HEK293 (cell line): Measurements from ENCODE around the gene RSBN1L.

ENCODE experiments used
- CTCF ChIA-PET: fragments of 350-600 bp; formaldehyde crosslinking; extraction: SDS; loops from one replicate; lab custom pipeline; 2021; ENCODE audit warnings: antibody characterized with exemption; lab: Yijun Ruan, JAX
- POLR2A ChIA-PET: fragments of 300-600 bp; formaldehyde crosslinking; extraction: SDS; loops from one replicate; lab custom pipeline; 2020; ENCODE audit warnings: antibody characterized with exemption, inconsistent platforms; lab: Yijun Ruan, JAX
- H3K27ac ChIP-seq: fragments of 200-500 bp; sonication (Bioruptor generic); 2 replicates; pipeline ENCODE4 v1.5.1; 2014; ENCODE audit warnings: low read depth, low read length, control low read depth, inconsistent platforms; ENCODE audit errors: extremely low read depth
- H3K36me3 ChIP-seq, 2 experiments: fragments of 200-500 bp in 1 of 2; sonication (Bioruptor generic) in 1 of 2; 1 replicate in 1 of 2; 2 replicates in 1 of 2; pipeline ENCODE4 v1.5.1; 2014 to 2017; ENCODE audit warnings: inconsistent platforms in 2 of 2, low read length in 2 of 2; ENCODE audit not compliant: control insufficient read depth in 2 of 2, insufficient read depth in 1 of 2
- H3K4me1 ChIP-seq: fragments of 200-500 bp; sonication (Bioruptor generic); 2 replicates; pipeline ENCODE4 v1.5.1; 2014; ENCODE audit warnings: mild to moderate bottlenecking, low read length, inconsistent platforms; ENCODE audit not compliant: control insufficient read depth, insufficient read depth
- H3K4me3 ChIP-seq: 2 replicates; pipeline ENCODE4 v1.5.1; 2011; ENCODE audit warnings: low read depth, mild to moderate bottlenecking, control low read depth, low read length, moderate library complexity
- H3K9me3 ChIP-seq: fragments of 200-500 bp; sonication (Bioruptor generic); 2 replicates; pipeline ENCODE4 v1.5.1; 2014; ENCODE audit warnings: low read depth, low read length, inconsistent platforms; ENCODE audit not compliant: control insufficient read depth, insufficient read depth
- PRDM1 ChIP-seq: fragments of 450-650 bp; formaldehyde crosslinking; IDR thresholded peaks from 2 replicates; pipeline ENCODE4; 2016; ENCODE audit warnings: missing biosample characterization, missing genetic modification characterization
- SP3 ChIP-seq: fragments of 450-650 bp; formaldehyde crosslinking; IDR thresholded peaks from 2 replicates; pipeline ENCODE4 v1.5.1; 2016; ENCODE audit warnings: missing biosample characterization, missing genetic modification characterization
- YY2 ChIP-seq: fragments of 450-650 bp; formaldehyde crosslinking; IDR thresholded peaks from 2 replicates; pipeline ENCODE4 v1.5.1; 2016; ENCODE audit warnings: missing biosample characterization, missing genetic modification characterization
- ZFP69B ChIP-seq: fragments of 450-650 bp; formaldehyde crosslinking; IDR thresholded peaks from 2 replicates; pipeline ENCODE4 v1.5.1; 2016; ENCODE audit warnings: missing biosample characterization, missing genetic modification characterization
- ZNF112 ChIP-seq: fragments of 450-650 bp; formaldehyde crosslinking; IDR thresholded peaks from 2 replicates; pipeline ENCODE4 v1.5.0; 2017; ENCODE audit warnings: missing biosample characterization, missing genetic modification characterization
- ZNF132 ChIP-seq: fragments of 450-650 bp; formaldehyde crosslinking; IDR thresholded peaks from 2 replicates; pipeline ENCODE4 v1.5.1; 2017; ENCODE audit warnings: missing biosample characterization, missing genetic modification characterization, borderline replicate concordance
- ZNF16 ChIP-seq: fragments of 450-650 bp; formaldehyde crosslinking; IDR thresholded peaks from 2 replicates; pipeline ENCODE4 v1.5.1; 2016; ENCODE audit warnings: low read depth, missing biosample characterization, missing genetic modification characterization
- ZNF175 ChIP-seq: fragments of 450-650 bp; formaldehyde crosslinking; IDR thresholded peaks from 2 replicates; pipeline ENCODE4 v1.5.1; 2016; ENCODE audit warnings: missing biosample characterization, missing genetic modification characterization
- ZNF19 ChIP-seq: fragments of 450-650 bp; formaldehyde crosslinking; IDR thresholded peaks from 2 replicates; pipeline ENCODE4; 2016; ENCODE audit warnings: missing biosample characterization, missing genetic modification characterization, low read depth
- ZNF223 ChIP-seq: fragments of 450-650 bp; formaldehyde crosslinking; IDR thresholded peaks from 2 replicates; pipeline ENCODE4 v1.5.1; 2016; ENCODE audit warnings: missing biosample characterization, missing genetic modification characterization
- ZNF23 ChIP-seq: fragments of 450-650 bp; formaldehyde crosslinking; IDR thresholded peaks from 2 replicates; pipeline ENCODE4 v1.5.1; 2016; ENCODE audit warnings: missing biosample characterization, missing genetic modification characterization, borderline replicate concordance
- ZNF239 ChIP-seq: fragments of 450-650 bp; formaldehyde crosslinking; IDR thresholded peaks from 2 replicates; pipeline ENCODE4 v1.5.1; 2016; ENCODE audit warnings: missing biosample characterization, missing genetic modification characterization
- ZNF37A ChIP-seq: fragments of 450-650 bp; IDR thresholded peaks from 2 replicates; pipeline ENCODE4 v1.5.1; 2018; ENCODE audit warnings: missing biosample characterization, missing genetic modification characterization
- ZNF626 ChIP-seq: fragments of 450-650 bp; sonication (Bioruptor Pico); formaldehyde crosslinking; IDR thresholded peaks from 2 replicates; pipeline ENCODE4 v1.5.1; 2018; ENCODE audit warnings: missing biosample characterization, missing genetic modification characterization, inconsistent platforms
- ZNF677 ChIP-seq: fragments of 450-650 bp; IDR thresholded peaks from 2 replicates; pipeline ENCODE4 v1.5.0; 2018; ENCODE audit warnings: missing biosample characterization, mild to moderate bottlenecking, missing genetic modification characterization, moderate library complexity
- ZNF830 ChIP-seq: fragments of 450-650 bp; IDR thresholded peaks from 2 replicates; pipeline ENCODE4 v1.5.0; 2018; ENCODE audit warnings: missing biosample characterization, missing genetic modification characterization, low read depth, mild to moderate bottlenecking, moderate library complexity
- TF ChIP-seq, protein P1 (sequence below): fragments of 450-650 bp; formaldehyde crosslinking; IDR thresholded peaks from 2 replicates; pipeline ENCODE4 v1.5.1; 2016; ENCODE audit warnings: missing biosample characterization, missing genetic modification characterization
- TF ChIP-seq, protein P2 (sequence below): fragments of 450-650 bp; formaldehyde crosslinking; IDR thresholded peaks from 2 replicates; pipeline ENCODE4 v1.5.1; 2016; ENCODE audit warnings: missing biosample characterization, missing genetic modification characterization
- TF ChIP-seq, protein P3 (sequence below): fragments of 450-650 bp; IDR thresholded peaks from 2 replicates; pipeline ENCODE4 v1.5.1; 2018; ENCODE audit warnings: missing biosample characterization, mild to moderate bottlenecking, missing genetic modification characterization

RSBN1L gene

DNA sequence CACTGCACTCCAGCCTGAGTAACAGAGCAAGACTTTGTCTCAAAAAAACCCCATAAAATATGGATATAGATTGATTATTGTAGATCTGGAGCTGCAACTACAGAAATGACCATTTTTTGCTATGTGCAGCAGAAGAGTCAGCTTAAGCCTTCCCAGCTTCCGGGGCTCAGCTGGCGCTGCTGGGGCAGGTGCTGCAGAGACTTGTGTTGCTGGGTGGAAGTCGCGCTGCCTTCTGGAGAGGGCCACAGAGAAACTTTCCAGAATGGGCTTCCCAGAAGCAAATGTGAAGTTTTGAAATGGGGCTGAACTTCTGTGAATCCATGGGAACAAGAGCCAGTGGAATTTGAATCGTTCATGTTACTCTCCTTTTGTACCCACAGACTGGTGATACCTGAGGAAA lies 37.3 kb upstream of the RSBN1L start:
- POLR2A ChIA-PET = interaction anchor here (0.7 kb wide), 1 partner anchor 572 kb away, joined by 4 read pairs; no protein-coding TSS in a partner anchor

DNA sequence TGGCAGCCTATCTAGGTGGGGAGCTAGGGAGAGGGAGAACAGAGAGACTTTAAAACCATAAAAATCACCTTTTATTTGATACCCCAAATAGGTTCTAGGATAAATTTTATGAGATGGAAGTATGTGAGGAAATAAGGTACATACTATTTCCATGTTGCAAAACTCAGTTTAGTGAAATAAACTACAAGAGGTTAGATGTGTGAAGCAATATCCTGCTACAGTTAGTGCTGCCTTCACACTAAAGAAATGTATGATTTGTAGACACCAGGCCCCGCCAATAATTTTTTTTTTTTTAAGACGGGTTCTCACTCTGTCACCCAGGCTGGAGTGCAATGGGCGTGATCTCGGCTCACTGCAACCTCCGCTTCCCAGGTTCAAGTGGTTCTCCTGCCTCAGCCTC lies 34.4 kb upstream of the RSBN1L start:
- Histone ChIP-seq H3K9me3 (no peaks in the 10 kb centered on the region), H3K27ac (no peak overlapping the region)
- TF ChIP-seq ZNF239 (no peak), SP3 (tag by site-specific recombination) (no peak), ZNF830 (tag by site-specific recombination) (no peak), ZNF677 (no peak), ZNF37A (tag by site-specific recombination) (no peak), PRDM1 (no peak), ZNF19 (tag by site-specific recombination) (no peak), ZNF23 (tag by site-specific recombination) (no peak), ZNF223 (tag by site-specific recombination) (no peak), ZNF175 (tag by site-specific recombination) (no peak), YY2 (tag by site-specific recombination) (no peak), ZNF132 (tag by site-specific recombination) (no peak)
- TF ChIP-seq, protein P1, sequence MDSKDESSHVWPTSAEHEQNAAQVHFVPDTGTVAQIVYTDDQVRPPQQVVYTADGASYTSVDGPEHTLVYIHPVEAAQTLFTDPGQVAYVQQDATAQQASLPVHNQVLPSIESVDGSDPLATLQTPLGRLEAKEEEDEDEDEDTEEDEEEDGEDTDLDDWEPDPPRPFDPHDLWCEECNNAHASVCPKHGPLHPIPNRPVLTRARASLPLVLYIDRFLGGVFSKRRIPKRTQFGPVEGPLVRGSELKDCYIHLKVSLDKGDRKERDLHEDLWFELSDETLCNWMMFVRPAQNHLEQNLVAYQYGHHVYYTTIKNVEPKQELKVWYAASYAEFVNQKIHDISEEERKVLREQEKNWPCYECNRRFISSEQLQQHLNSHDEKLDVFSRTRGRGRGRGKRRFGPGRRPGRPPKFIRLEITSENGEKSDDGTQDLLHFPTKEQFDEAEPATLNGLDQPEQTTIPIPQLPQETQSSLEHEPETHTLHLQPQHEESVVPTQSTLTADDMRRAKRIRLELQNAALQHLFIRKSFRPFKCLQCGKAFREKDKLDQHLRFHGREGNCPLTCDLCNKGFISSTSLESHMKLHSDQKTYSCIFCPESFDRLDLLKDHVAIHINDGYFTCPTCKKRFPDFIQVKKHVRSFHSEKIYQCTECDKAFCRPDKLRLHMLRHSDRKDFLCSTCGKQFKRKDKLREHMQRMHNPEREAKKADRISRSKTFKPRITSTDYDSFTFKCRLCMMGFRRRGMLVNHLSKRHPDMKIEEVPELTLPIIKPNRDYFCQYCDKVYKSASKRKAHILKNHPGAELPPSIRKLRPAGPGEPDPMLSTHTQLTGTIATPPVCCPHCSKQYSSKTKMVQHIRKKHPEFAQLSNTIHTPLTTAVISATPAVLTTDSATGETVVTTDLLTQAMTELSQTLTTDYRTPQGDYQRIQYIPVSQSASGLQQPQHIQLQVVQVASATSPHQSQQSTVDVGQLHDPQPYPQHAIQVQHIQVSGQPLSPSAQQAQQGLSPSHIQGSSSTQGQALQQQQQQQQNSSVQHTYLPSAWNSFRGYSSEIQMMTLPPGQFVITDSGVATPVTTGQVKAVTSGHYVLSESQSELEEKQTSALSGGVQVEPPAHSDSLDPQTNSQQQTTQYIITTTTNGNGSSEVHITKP (tag by site-specific recombination) = no peak
- TF ChIP-seq, protein P2, sequence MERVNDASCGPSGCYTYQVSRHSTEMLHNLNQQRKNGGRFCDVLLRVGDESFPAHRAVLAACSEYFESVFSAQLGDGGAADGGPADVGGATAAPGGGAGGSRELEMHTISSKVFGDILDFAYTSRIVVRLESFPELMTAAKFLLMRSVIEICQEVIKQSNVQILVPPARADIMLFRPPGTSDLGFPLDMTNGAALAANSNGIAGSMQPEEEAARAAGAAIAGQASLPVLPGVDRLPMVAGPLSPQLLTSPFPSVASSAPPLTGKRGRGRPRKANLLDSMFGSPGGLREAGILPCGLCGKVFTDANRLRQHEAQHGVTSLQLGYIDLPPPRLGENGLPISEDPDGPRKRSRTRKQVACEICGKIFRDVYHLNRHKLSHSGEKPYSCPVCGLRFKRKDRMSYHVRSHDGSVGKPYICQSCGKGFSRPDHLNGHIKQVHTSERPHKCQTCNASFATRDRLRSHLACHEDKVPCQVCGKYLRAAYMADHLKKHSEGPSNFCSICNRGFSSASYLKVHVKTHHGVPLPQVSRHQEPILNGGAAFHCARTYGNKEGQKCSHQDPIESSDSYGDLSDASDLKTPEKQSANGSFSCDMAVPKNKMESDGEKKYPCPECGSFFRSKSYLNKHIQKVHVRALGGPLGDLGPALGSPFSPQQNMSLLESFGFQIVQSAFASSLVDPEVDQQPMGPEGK (tag by site-specific recombination) = no peak
- TF ChIP-seq, all 188 proteins: peak for 0
- H3K4me1 ChIP-seq = no peaks in the 10 kb centered on the region
- H3K36me3 ChIP-seq = peaks cover 0 to 5% of the 10 kb centered on the region in 2 experiments; a peak in 1 of 3 replicates
- no peak overlapping the region for H3K4me3 ChIP-seq
- CTCF ChIA-PET = interaction anchor here (0.6 to 2.6 kb wide), 4 partner anchors 10 to 345 kb away, joined by 3 to 17 read pairs (median 4); no protein-coding TSS in a partner anchor
- POLR2A ChIA-PET = no interaction called here

More for the DNA sequence above, 37.3 kb upstream of the RSBN1L start:
- CTCF ChIA-PET = interaction anchor here (0.7 to 4.6 kb wide), 9 partner anchors 15 to 381 kb away, joined by 3 to 49 read pairs (median 8); no protein-coding TSS in a partner anchor
- no peaks in the 10 kb centered on the region for H3K9me3 ChIP-seq
- TF ChIP-seq ZNF626 (tag by site-specific recombination) (no peak), ZNF16 (tag by site-specific recombination) (no peak), ZFP69B (tag by site-specific recombination) (no peak), ZNF112 (tag by site-specific recombination) (no peak)
- TF ChIP-seq, protein P3, sequence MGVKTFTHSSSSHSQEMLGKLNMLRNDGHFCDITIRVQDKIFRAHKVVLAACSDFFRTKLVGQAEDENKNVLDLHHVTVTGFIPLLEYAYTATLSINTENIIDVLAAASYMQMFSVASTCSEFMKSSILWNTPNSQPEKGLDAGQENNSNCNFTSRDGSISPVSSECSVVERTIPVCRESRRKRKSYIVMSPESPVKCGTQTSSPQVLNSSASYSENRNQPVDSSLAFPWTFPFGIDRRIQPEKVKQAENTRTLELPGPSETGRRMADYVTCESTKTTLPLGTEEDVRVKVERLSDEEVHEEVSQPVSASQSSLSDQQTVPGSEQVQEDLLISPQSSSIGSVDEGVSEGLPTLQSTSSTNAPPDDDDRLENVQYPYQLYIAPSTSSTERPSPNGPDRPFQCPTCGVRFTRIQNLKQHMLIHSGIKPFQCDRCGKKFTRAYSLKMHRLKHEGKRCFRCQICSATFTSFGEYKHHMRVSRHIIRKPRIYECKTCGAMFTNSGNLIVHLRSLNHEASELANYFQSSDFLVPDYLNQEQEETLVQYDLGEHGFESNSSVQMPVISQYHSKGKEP (tag by site-specific recombination) = no peak
- H3K36me3 ChIP-seq = peaks cover 3 to 11% of the 10 kb centered on the region in 2 experiments; a peak in 2 of 3 replicates
- H3K4me1 ChIP-seq = no peaks in the 10 kb centered on the region
- no peak overlapping the region for H3K4me3 ChIP-seq
- H3K27ac ChIP-seq = no peak overlapping the region
